Measurements from ENCODE around the gene FNIP2. TPM values are rescaled to one million over a fixed set of nuclear protein-coding genes. Genes with fewer than 3 reads are reported as not detected.

Gene FNIP2
- total and polyA plus RNA-seq, 2 donors (not counting 1 experiment from before 2014, with no cell fraction given) = 0.03 to 0.17 TPM

DNA sequence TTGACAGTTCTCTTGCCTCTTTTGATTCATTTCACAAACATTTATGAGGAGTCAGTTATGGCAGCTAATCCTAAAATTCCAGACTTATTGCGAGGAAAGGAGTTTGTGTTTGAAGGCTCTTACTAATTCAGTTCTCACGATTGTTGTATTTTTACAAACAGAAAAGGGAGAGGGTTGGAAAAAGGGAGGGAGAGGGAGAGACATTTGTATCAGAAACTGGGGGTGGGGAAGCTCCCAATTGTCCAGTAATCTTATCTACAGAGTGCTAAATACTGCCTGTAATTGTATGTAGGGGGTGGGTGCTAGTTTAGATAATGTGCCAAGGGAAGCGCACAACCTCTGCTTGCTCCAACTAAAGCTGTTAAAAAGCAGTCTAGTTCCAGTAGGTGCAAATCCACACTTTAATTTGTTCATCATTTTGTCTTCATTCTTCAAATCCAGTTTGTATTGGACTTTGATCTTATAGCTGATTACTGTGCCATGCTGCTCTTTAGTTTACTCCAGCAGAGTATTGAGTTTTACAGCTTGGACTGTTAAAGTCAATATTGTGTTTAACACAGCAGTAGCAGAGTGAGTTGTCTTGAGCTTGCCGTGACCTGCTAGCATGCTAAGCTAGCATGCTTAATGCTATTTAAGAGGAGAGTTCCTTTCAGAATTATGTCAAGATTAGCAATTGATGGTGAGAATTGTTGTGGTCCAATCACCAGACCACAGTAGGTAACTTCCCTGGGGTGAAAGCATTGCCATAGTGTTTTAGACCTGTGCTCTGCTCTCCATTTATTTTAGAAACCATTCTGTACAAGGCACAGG, 13.9 kb downstream of the FNIP2 start:
- no peak overlapping the region for H3K4me3 Mint-ChIP-seq
- peaks cover 6 to 11% of the 10 kb centered on the region in 2 donors for H3K4me1 ChIP-seq (ENCODE audit: control insufficient read depth in 2 of 2, insufficient read depth in 2 of 2, low read length in 2 of 2)
- no peak for ATAC-seq (ENCODE audit: low read depth)
- no peak overlapping the region for H3K27ac Mint-ChIP-seq
- H3K36me3 ChIP-seq (replicated peaks in 1 of 2; ENCODE audit: control extremely low read depth in 1 of 2, control insufficient read depth in 1 of 2, extremely low read depth in 1 of 2, insufficient read depth in 2 of 2, low read length in 1 of 2) = no peaks in the 10 kb centered on the region
- no peaks in the 10 kb centered on the region for H4K20me1 ChIP-seq (ENCODE audit: control insufficient read depth, insufficient read depth, low read length, poor library complexity, severe bottlenecking)
- peaks cover 0 to 3% (median 1%) of the 10 kb centered on the region in 3 donors for H3K9me3 ChIP-seq (ENCODE audit: control extremely low read depth in 1 of 3, control insufficient read depth in 2 of 3, insufficient read depth in 1 of 3, low read length in 2 of 3)
- peaks cover 6% of the 10 kb centered on the region for H3K4me1 Mint-ChIP-seq
- intact Hi-C loops (cut with micrococcal nuclease) = no loop called here
- no peak overlapping the region for H3K9ac ChIP-seq (ENCODE audit: low read length)
- 75% methylated on average over 2 of the region's 4 CpGs for WGBS (ENCODE audit: insufficient coverage)
- H3K79me2 ChIP-seq (ENCODE audit: control insufficient read depth, insufficient read depth, low read length) = no peaks in the 10 kb centered on the region
- no peak overlapping the region for H3K27ac ChIP-seq (ENCODE audit: low read length in 2 of 2)
- no peak for TF ChIP-seq EZH2 (IDR thresholded peaks at IDR 0.05; ENCODE audit: borderline replicate concordance, insufficient read depth, low read depth, low read length, poor library complexity, severe bottlenecking)
- TF ChIP-seq, protein P1, sequence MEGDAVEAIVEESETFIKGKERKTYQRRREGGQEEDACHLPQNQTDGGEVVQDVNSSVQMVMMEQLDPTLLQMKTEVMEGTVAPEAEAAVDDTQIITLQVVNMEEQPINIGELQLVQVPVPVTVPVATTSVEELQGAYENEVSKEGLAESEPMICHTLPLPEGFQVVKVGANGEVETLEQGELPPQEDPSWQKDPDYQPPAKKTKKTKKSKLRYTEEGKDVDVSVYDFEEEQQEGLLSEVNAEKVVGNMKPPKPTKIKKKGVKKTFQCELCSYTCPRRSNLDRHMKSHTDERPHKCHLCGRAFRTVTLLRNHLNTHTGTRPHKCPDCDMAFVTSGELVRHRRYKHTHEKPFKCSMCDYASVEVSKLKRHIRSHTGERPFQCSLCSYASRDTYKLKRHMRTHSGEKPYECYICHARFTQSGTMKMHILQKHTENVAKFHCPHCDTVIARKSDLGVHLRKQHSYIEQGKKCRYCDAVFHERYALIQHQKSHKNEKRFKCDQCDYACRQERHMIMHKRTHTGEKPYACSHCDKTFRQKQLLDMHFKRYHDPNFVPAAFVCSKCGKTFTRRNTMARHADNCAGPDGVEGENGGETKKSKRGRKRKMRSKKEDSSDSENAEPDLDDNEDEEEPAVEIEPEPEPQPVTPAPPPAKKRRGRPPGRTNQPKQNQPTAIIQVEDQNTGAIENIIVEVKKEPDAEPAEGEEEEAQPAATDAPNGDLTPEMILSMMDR (IDR thresholded peaks at IDR 0.05) = no peak
- H3K9me3 Mint-ChIP-seq (ENCODE audit: insufficient read depth) = no peaks in the 10 kb centered on the region
- no peak overlapping the region for H3K4me3 ChIP-seq (ENCODE audit: control extremely low read depth in 1 of 5, extremely low read depth in 1 of 5, insufficient read depth in 1 of 5, low read depth in 2 of 5, low read length in 4 of 5)
- ChIA-PET POLR2A (no interaction called here), CTCF (no interaction called here)
- H2AFZ ChIP-seq (ENCODE audit: insufficient read depth, low read depth, low read length, poor library complexity, severe bottlenecking) = no peak overlapping the region
- peaks cover 66% of the 10 kb centered on the region for H3K27me3 Mint-ChIP-seq
- H3K27me3 ChIP-seq (replicated peaks in 1 of 4; ENCODE audit: control extremely low read depth in 1 of 4, control insufficient read depth in 3 of 4, insufficient read depth in 4 of 4, low read length in 3 of 4) = peaks cover 10 to 61% (median 47%) of the 10 kb centered on the region in 4 experiments
- H3K4me2 ChIP-seq (replicated peaks; ENCODE audit: low read depth, low read length, poor library complexity, severe bottlenecking) = no peak overlapping the region
- DNase-seq = no peak

DNA sequence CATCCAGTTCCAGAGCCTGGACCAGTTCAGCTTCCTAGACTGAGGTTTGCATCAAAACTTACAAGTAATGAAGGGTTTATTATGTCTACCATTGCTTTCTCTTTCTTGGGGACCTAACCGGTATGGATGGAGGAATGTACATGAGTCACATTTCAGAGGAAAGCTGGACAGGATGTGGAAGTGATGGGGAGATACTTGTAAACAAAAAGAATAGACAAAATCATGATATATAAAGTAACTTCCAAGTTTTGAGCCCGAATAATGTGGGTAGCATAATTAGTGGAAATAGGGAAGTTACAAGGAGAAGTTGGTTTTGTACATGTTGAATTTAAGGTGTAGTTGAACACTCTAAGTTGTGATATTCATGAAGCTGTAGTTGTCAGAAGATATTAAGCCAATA, 15.0 kb downstream of the FNIP2 start:
- Histone ChIP-seq H3K4me3 (ENCODE audit: control extremely low read depth in 1 of 5, extremely low read depth in 1 of 5, insufficient read depth in 1 of 5, low read depth in 2 of 5, low read length in 4 of 5) (no peak overlapping the region), H2AFZ (ENCODE audit: insufficient read depth, low read depth, low read length, poor library complexity, severe bottlenecking) (no peak overlapping the region), H3K27me3 (replicated peaks in 1 of 4; ENCODE audit: control extremely low read depth in 1 of 4, control insufficient read depth in 3 of 4, insufficient read depth in 4 of 4, low read length in 3 of 4) (peaks cover 7 to 69% (median 53%) of the 10 kb centered on the region in 4 experiments), H3K79me2 (ENCODE audit: control insufficient read depth, insufficient read depth, low read length) (no peaks in the 10 kb centered on the region), H3K36me3 (replicated peaks in 1 of 2; ENCODE audit: control extremely low read depth in 1 of 2, control insufficient read depth in 1 of 2, extremely low read depth in 1 of 2, insufficient read depth in 2 of 2, low read length in 1 of 2) (no peaks in the 10 kb centered on the region), H3K9ac (ENCODE audit: low read length) (no peak overlapping the region), H4K20me1 (ENCODE audit: control insufficient read depth, insufficient read depth, low read length, poor library complexity, severe bottlenecking) (no peaks in the 10 kb centered on the region), H3K27ac (ENCODE audit: low read length in 2 of 2) (no peak overlapping the region), H3K4me1 (ENCODE audit: control insufficient read depth in 2 of 2, insufficient read depth in 2 of 2, low read length in 2 of 2) (peaks cover 0 to 1% of the 10 kb centered on the region in 2 donors), H3K9me3 (ENCODE audit: control extremely low read depth in 1 of 3, control insufficient read depth in 2 of 3, insufficient read depth in 1 of 3, low read length in 2 of 3) (peaks cover 0 to 3% (median 1%) of the 10 kb centered on the region in 3 donors), H3K4me2 (replicated peaks; ENCODE audit: low read depth, low read length, poor library complexity, severe bottlenecking) (no peak overlapping the region)
- Mint-ChIP-seq H3K4me1 (no peaks in the 10 kb centered on the region), H3K9me3 (ENCODE audit: insufficient read depth) (no peaks in the 10 kb centered on the region), H3K4me3 (no peak overlapping the region), H3K27me3 (peaks cover 70% of the 10 kb centered on the region), H3K27ac (no peak overlapping the region)
- DNase-seq = no peak
- intact Hi-C loops (cut with micrococcal nuclease) = no loop called here
- no peak for ATAC-seq (ENCODE audit: low read depth)
- ChIA-PET CTCF (no interaction called here), POLR2A (no interaction called here)
- no CpG with 5 or more reads among the region's 2 CpGs for WGBS (ENCODE audit: insufficient coverage)
- TF ChIP-seq EZH2 (IDR thresholded peaks at IDR 0.05; ENCODE audit: borderline replicate concordance, insufficient read depth, low read depth, low read length, poor library complexity, severe bottlenecking) = no peak
- TF ChIP-seq, protein P1 (IDR thresholded peaks at IDR 0.05) = no peak
